Measurements from ENCODE around the gene BEST4.

- TF ChIP-seq MAFK (IDR thresholded peaks at IDR 0.05; ENCODE audit: low read depth, low read length) (no peak), RAD21 (IDR thresholded peaks at IDR 0.05; ENCODE audit: low read length) (no peak), CTCF (conservative IDR thresholded peaks at IDR 0.05; ENCODE audit: low read depth, low read length) (no peak), RFX5 (IDR thresholded peaks at IDR 0.05; ENCODE audit: low read depth, low read length) (no peak), POLR2A (IDR thresholded peaks at IDR 0.05; ENCODE audit: low read depth, low read length) (no peak), RCOR1 (IDR thresholded peaks at IDR 0.05; ENCODE audit: insufficient replicate concordance, low read length) (no peak), MXI1 (IDR thresholded peaks at IDR 0.05; ENCODE audit: borderline replicate concordance, low read depth, low read length) (no peak), SMC3 (IDR thresholded peaks at IDR 0.05; ENCODE audit: low read depth, low read length) (no peak), FOS (IDR thresholded peaks at IDR 0.05; ENCODE audit: low read depth, low read length) (no peak)
- TF ChIP-seq, protein P1, sequence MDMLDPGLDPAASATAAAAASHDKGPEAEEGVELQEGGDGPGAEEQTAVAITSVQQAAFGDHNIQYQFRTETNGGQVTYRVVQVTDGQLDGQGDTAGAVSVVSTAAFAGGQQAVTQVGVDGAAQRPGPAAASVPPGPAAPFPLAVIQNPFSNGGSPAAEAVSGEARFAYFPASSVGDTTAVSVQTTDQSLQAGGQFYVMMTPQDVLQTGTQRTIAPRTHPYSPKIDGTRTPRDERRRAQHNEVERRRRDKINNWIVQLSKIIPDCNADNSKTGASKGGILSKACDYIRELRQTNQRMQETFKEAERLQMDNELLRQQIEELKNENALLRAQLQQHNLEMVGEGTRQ (IDR thresholded peaks at IDR 0.05; ENCODE audit: low read depth, low read length) = no peak
Measured at GRCh38 chr1:44802306-44803061, 14.5 kb upstream of the BEST4 start.
